WI38 (cell line): ENCODE measurements around the gene ELMO1.

ENCODE experiments used
- H3K4me3 ChIP-seq: 2 replicates; pipeline ENCODE4 v1.5.1; 2011; ENCODE audit warnings: low read depth, mild to moderate bottlenecking, control low read depth, low read length
- TF ChIP-seq, protein P1 (sequence below): IDR thresholded peaks from 2 replicates; pipeline ENCODE4 v1.5.1; 2012; ENCODE audit warnings: low read depth, mild to moderate bottlenecking, control low read depth, low read length

Gene ELMO1

DNA sequence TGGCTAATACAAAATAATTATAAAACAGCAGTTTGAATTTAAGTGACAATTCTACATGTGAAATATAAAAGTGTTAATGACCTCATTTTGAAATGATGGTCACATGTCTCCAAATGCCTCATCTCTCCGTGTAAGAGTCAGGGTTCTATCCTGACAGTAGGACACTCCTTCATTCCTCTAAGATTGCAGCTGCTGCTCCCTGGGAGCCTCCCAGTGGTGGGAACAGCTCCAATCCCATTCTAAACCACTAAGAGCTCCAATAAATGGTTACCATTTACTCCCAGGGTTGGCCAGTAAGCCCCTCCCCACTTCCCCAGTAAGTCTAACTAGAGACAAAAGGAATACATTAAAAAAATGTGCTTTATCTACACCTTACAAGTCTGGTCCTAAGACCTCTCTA, 379.8 kb downstream of the ELMO1 start:
- TF ChIP-seq, protein P1, sequence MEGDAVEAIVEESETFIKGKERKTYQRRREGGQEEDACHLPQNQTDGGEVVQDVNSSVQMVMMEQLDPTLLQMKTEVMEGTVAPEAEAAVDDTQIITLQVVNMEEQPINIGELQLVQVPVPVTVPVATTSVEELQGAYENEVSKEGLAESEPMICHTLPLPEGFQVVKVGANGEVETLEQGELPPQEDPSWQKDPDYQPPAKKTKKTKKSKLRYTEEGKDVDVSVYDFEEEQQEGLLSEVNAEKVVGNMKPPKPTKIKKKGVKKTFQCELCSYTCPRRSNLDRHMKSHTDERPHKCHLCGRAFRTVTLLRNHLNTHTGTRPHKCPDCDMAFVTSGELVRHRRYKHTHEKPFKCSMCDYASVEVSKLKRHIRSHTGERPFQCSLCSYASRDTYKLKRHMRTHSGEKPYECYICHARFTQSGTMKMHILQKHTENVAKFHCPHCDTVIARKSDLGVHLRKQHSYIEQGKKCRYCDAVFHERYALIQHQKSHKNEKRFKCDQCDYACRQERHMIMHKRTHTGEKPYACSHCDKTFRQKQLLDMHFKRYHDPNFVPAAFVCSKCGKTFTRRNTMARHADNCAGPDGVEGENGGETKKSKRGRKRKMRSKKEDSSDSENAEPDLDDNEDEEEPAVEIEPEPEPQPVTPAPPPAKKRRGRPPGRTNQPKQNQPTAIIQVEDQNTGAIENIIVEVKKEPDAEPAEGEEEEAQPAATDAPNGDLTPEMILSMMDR, result no peak
- no peak overlapping the region for H3K4me3 ChIP-seq

DNA sequence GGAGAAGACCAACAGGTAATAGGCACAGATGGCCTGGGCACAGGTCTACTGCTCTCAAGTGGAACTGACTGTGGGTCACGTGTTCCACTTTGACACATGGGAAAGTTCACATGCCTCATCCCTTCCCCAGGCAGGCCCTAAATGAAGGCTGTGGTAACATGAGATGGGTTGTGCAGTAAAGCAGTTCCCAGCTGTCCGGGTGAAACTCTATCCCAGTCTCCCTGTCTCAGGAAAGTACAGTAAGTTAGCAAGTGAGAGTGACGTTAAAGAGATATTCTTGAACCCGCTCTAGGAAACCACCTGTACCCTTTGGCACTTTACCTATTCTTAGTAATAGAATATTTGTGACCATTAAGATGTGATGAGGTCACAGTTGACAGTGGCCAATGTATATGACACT, 380.6 kb downstream of the ELMO1 start:
- TF ChIP-seq, protein P1, result no peak
- H3K4me3 ChIP-seq, result no peak overlapping the region

DNA sequence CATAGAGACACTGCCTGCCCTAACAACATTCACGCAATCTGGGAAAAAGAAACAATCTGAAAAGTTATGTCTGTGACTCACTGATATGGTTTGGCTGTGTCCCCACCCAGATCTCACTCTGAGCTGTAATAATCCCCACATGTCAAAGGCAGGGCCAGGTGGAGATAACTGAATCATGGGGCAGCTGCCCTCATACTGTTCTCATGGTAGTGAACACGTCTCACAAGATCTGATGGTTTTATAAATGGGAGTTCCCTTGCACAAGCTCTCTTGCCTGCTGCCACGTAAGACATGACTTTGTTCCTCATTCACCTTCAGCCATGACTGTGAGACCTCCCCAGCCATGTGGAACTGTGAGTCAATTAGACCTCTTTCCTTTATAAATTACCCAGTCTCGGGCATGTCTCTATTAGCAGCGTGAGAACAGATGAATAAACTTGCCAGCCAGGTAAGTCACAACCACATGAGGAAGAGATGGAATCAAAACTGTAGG, 382.8 kb downstream of the ELMO1 start:
- TF ChIP-seq, protein P1, result no peak
- no peak overlapping the region for H3K4me3 ChIP-seq

DNA sequence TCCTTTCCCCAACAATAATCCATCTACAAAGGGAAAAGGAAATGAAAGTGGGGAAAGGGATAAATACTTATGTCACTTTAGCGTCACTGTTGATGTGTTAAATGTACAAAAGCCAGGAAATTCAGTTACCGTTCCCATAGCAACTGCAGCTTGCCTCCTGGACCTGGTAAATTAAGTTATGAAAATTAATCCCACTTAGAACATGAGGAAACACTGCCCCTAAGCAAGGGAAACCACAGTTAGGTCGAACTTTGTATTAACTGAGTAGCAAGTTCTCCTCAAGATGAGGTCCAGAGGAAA, 386.2 kb downstream of the ELMO1 start:
- TF ChIP-seq, protein P1, result no peak
- H3K4me3 ChIP-seq, result no peak overlapping the region

DNA sequence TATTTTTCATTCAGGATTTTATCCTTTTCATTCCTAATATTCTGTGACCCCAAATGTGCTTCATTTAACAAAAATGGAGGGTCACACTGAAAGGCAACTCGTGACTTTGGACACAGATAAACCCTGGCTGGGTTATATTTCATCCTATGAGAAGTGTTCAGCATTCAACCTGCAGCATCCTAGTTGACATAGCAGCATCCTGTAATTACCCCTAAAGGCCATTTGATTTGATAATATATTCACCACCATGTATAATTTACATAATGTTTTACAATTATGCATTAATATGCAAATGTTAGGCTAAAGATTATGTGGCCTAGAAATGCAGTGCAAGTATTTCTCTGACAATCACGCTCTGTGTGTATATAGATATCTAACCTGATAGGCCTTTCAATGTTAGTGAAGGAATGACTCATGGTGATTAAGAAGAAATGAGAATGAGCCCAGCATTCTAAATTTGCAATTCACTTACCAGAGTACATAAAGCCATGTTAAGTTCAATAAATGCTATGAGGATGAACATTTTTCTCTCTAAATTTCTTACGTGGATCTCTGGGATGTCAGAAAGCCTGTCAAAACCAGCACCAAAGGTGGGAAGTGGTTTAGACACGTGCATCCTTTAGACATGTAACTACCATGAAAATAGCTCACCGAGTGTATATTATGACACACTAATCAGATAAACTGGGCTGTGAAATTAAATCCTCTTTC, 386.7 kb downstream of the ELMO1 start:
- no peak overlapping the region for H3K4me3 ChIP-seq
- TF ChIP-seq, protein P1, result no peak

DNA sequence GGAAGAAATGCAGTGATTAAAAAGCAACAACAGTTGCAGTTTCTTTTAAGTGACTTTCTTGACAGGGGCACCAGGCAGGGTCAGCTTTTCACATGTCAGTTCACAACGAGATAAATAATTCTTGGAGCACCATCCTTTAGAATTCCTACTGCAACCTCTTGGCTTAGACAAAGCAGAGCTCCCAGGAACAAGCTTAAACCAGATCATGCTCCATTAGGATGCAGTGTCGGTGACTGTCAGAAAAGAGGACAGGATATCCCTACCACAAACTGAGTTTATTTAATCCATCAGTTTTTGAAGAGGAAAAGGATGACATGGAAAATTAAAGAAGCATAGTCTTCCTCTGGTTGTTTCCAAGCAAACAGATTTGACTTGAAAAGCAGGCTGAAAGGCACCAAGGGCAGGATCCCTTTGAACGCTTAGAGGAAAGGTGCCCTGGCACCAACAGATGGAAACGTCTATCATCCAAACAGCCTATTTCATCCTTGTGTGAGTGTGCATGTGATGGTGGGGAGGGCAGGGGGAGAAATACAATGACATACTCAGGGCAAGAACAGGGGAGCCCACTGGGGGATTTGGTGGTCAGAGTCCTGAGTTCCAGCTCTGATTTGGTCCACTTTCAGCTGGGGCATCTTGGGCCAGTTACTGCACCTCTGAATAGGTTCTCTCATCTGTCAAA, 392.3 kb downstream of the ELMO1 start:
- H3K4me3 ChIP-seq, result no peak overlapping the region
- TF ChIP-seq, protein P1, result no peak

DNA sequence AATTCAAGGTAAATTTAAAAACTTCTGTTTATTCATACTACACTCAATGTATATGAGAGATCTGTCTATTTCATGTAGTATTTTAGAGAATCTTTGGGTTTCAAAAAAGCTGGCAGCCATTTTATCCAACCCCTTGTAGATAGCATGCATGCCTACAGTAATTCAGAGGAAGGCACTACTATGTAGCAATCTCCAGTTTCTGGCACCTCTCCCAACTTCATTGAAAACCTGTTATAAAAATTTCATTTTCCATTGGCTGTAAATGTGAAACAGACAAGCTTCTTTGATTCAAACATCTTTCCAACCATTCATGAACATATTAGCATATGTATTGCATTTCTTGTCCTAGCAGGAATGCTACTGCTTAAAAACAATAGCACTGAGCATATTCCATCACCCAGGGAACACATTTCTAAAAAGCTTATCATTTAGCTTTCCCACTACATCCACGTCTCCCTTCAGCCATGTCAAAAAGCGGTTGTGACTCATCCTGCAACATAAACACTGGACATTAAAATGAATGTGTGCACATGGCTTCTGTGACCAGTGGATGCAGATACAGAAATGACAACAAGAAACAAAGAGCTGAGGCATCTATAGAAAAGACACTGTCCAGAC, 393.9 kb downstream of the ELMO1 start:
- H3K4me3 ChIP-seq, result no peak overlapping the region
- TF ChIP-seq, protein P1, result no peak
